Body of pancreas (tissue), 4 donors: ENCODE results near the gene PRR23B. TPM values are rescaled to one million over a fixed set of nuclear protein-coding genes. Genes with fewer than 3 reads are reported as not detected.
"Not testable (repeated sequence)": the region's sequence is repeated elsewhere in the genome, so short reads cannot be mapped to it uniquely, and the experiment has no call there.

Experiments used
- ATAC-seq: fragments of 150-250 bp; one replicate; pipeline ENCODE4 v1.9.1; 2016
- DNase-seq, 4 donors: peaks; one replicate each; pipeline ENCODE4 v3.0.0-alpha.2; 2019
- H3K27ac ChIP-seq, 4 donors: fragments of 200-600 bp; sonication (generic); 1 replicate in 3 of 4; 2 replicates in 1 of 4; pipeline versions ENCODE4 v1.5.1 to v1.6.1; 2016 to 2019; ENCODE audit warnings: mild to moderate bottlenecking in 1 of 4, mixed read lengths in 1 of 4, moderate library complexity in 1 of 4
- H3K27me3 ChIP-seq, 2 donors: fragments of 200-600 bp; sonication (generic); one replicate each; pipeline ENCODE4 v1.6.0; 2016; ENCODE audit warnings: mild to moderate bottlenecking in 1 of 2
- H3K36me3 ChIP-seq, 2 donors: fragments of 200-600 bp; sonication (generic); replicated peaks in 1 of 2; 2 replicates each; pipeline ENCODE4 v1.5.1; 2016; ENCODE audit warnings: low read depth in 2 of 2; ENCODE audit not compliant: insufficient read depth in 1 of 2
- H3K4me1 ChIP-seq: fragments of 200-600 bp; sonication (generic); one replicate; pipeline ENCODE4 v1.6.0; 2016
- H3K4me3 ChIP-seq, 2 donors: fragments of 200-600 bp; sonication (generic); 1 replicate in 1 of 2; 2 replicates in 1 of 2; pipeline ENCODE4 v1.5.1; 2016 to 2019
- H3K9me3 ChIP-seq, 3 donors: fragments of 200-600 bp; sonication (generic); 1 replicate in 2 of 3; 2 replicates in 1 of 3; pipeline ENCODE4 v1.5.1; 2016
- CTCF ChIP-seq, 7 experiments: fragments of 450-650 bp in 4 of 7; fragments of 200-600 bp in 3 of 7; sonication (generic) in 3 of 7; IDR thresholded peaks; one replicate each; pipeline ENCODE4 v1.5.1; 2016 to 2019; ENCODE audit warnings: antibody characterized with exemption in 7 of 7
- POLR2A ChIP-seq, 3 donors: fragments of 450-650 bp; IDR thresholded peaks; one replicate each; pipeline ENCODE4 v1.6.1; 2016; ENCODE audit warnings: antibody characterized with exemption in 3 of 3, mild to moderate bottlenecking in 2 of 3
- WGBS, 2 donors: methylation state at CpG; one replicate each; pipeline ENCODE4 v1.1.5; 2017; 5-methylcytosine and 5-hydroxymethylcytosine counted together
- intact Hi-C: fragments of 100-400 bp; cut with DNase I; formaldehyde crosslinking; loops from one replicate; pipeline ENCODE4 v1.15.1; 2023
- total RNA-seq, 2 donors: library from RNA; depleted of rRNA; stranded (reverse); fragments of >200 nt; gene quantifications; one replicate each; pipeline ENCODE4 v1.1.0, GENCODE V29; 2016

The PRR23B gene
- total RNA-seq, 2 donors from 2014 or later, result not detected

GRCh38 chr3:139043554-139044365 is 23.0 kb upstream of the PRR23B start:
- no peak overlapping the region for H3K27ac ChIP-seq
- ATAC-seq, result no peak
- intact Hi-C loops, result no loop called here
- no peaks in the 10 kb centered on the region for H3K27me3 ChIP-seq
- TF ChIP-seq POLR2A (IDR thresholded peaks at IDR 0.05), result no peak
- TF ChIP-seq CTCF (IDR thresholded peaks at IDR 0.05), result no peak
- no peak overlapping the region for H3K4me3 ChIP-seq
- DNase-seq, result no peak
- 70 to 80% methylated on average over 29 to 50 of the region's 50 CpGs for WGBS, 2 donors
- peaks cover 0 to 11% (median 0%) of the 10 kb centered on the region in 3 donors for H3K9me3 ChIP-seq
- no peaks in the 10 kb centered on the region for H3K4me1 ChIP-seq
- no peaks in the 10 kb centered on the region for H3K36me3 ChIP-seq

- intact Hi-C loops, result no loop called here
- no peaks in the 10 kb centered on the region for H3K27me3 ChIP-seq
- 80 to 82% methylated on average over 6 of the region's 6 CpGs for WGBS, 2 donors
- TF ChIP-seq CTCF (IDR thresholded peaks at IDR 0.05) (no peak), POLR2A (IDR thresholded peaks at IDR 0.05) (no peak)
- no peak overlapping the region for H3K4me3 ChIP-seq
- no peaks in the 10 kb centered on the region for H3K36me3 ChIP-seq
- DNase-seq (no peak), ATAC-seq (no peak)
- no peaks in the 10 kb centered on the region for H3K9me3 ChIP-seq
- H3K4me1 ChIP-seq, result no peaks in the 10 kb centered on the region
- H3K27ac ChIP-seq, result no peak overlapping the region
Observed at GRCh38 chr3:139037478-139037877, 16.8 kb upstream of the PRR23B start.

- H3K27ac ChIP-seq, result no peak overlapping the region
- no peaks in the 10 kb centered on the region for H3K4me1 ChIP-seq
- DNase-seq (no peak), ATAC-seq (no peak)
- intact Hi-C loops, result no loop called here
- H3K27me3 ChIP-seq, result no peaks in the 10 kb centered on the region
- H3K9me3 ChIP-seq, result no peaks in the 10 kb centered on the region
- H3K36me3 ChIP-seq, result no peaks in the 10 kb centered on the region
- H3K4me3 ChIP-seq, result no peak overlapping the region
- TF ChIP-seq CTCF (IDR thresholded peaks at IDR 0.05), result no peak
- TF ChIP-seq POLR2A (IDR thresholded peaks at IDR 0.05), result no peak
- 74 to 88% methylated on average over 2 of the region's 2 CpGs for WGBS, 2 donors
Observed at GRCh38 chr3:139032326-139033002, 11.7 kb upstream of the PRR23B start.

- H3K4me1 ChIP-seq, H3K27me3 ChIP-seq, H3K4me3 ChIP-seq, H3K36me3 ChIP-seq, ATAC-seq, H3K27ac ChIP-seq, H3K9me3 ChIP-seq, intact Hi-C loops, DNase-seq: not testable (repeated sequence)
Observed at GRCh38 chr3:139030576-139030975, 9.8 kb upstream of the PRR23B start.

- DNase-seq, result no peak
- peaks cover 0 to 4% (median 0%) of the 10 kb centered on the region in 3 donors for H3K9me3 ChIP-seq
- no peak overlapping the region for H3K27ac ChIP-seq
- no peak for ATAC-seq
- WGBS, 2 donors, result 79 to 89% methylated on average over 2 of the region's 2 CpGs
- no peak for TF ChIP-seq POLR2A (IDR thresholded peaks at IDR 0.05)
- no peak for TF ChIP-seq CTCF (IDR thresholded peaks at IDR 0.05)
- no peaks in the 10 kb centered on the region for H3K36me3 ChIP-seq
- H3K27me3 ChIP-seq, result no peaks in the 10 kb centered on the region
- H3K4me1 ChIP-seq, result no peaks in the 10 kb centered on the region
- intact Hi-C loops, result no loop called here
- no peak overlapping the region for H3K4me3 ChIP-seq
Observed at GRCh38 chr3:139024968-139025367, 4.2 kb upstream of the PRR23B start.
